CD4-positive, alpha-beta T cell (primary cell): ENCODE data around the gene F2R. TPM values are rescaled to one million over a fixed set of nuclear protein-coding genes. Genes with fewer than 3 reads are reported as not detected.

ENCODE experiments used
- ATAC-seq: fragments of 200-7000 bp; cut with Tn5 transposase; one replicate; pipeline ENCODE4 v1.10.0; 2022; ENCODE audit warnings: mild to moderate bottlenecking; ENCODE audit not compliant: poor library complexity
- CTCF ChIA-PET: fragments of 350-600 bp; sonication (Branson Sonifier 250); formaldehyde crosslinking; loops from one replicate; lab custom pipeline; 2021; ENCODE audit warnings: antibody characterized with exemption, inconsistent platforms; lab: Charles Lee
- POLR2A ChIA-PET: fragments of 350-600 bp; sonication (Branson Sonifier 250); formaldehyde crosslinking; loops from one replicate; lab custom pipeline; 2021; ENCODE audit warnings: antibody characterized with exemption, inconsistent platforms; lab: Charles Lee
- DNase-seq, 14 experiments: peaks; one replicate each; pipeline ENCODE4 v3.0.0-alpha.2; 2013 to 2020; ENCODE audit warnings: mixed read lengths in 2 of 14
- H3K27ac ChIP-seq, 2 donors: one replicate each; pipeline versions ENCODE4 v1.5.1 to v1.7.0; 2013; ENCODE audit warnings: low read length in 2 of 2, low read depth in 1 of 2, mild to moderate bottlenecking in 1 of 2
- H3K27me3 ChIP-seq, 2 experiments: 1 replicate in 1 of 2; 2 replicates in 1 of 2; pipeline versions ENCODE4 v1.6.1 to v1.7.0; 2013; ENCODE audit warnings: low read length in 2 of 2, control low read depth in 1 of 2, mild to moderate bottlenecking in 1 of 2, moderate library complexity in 1 of 2; ENCODE audit not compliant: insufficient read depth in 2 of 2, control insufficient read depth in 1 of 2
- H3K36me3 ChIP-seq: one replicate; pipeline ENCODE4 v1.6.1; 2013; ENCODE audit warnings: low read length, control low read depth; ENCODE audit not compliant: insufficient read depth
- H3K4me1 ChIP-seq: one replicate; pipeline ENCODE4 v1.6.1; 2013; ENCODE audit warnings: low read length, control low read depth; ENCODE audit not compliant: insufficient read depth
- H3K4me3 ChIP-seq: one replicate; pipeline ENCODE4 v1.5.1; 2013; ENCODE audit warnings: mild to moderate bottlenecking, low read length, moderate library complexity
- H3K9me3 ChIP-seq, 2 experiments: 1 replicate in 1 of 2; 2 replicates in 1 of 2; pipeline versions ENCODE4 v1.6.1 to v1.7.0; 2013; ENCODE audit warnings: low read length in 2 of 2, mild to moderate bottlenecking in 2 of 2, control low read depth in 1 of 2, moderate library complexity in 1 of 2; ENCODE audit not compliant: control insufficient read depth in 1 of 2, insufficient read depth in 1 of 2
- H3K27ac Mint-ChIP-seq: one replicate; pipeline ENCODE4 v1.8.0; 2020; ENCODE audit warnings: mixed read lengths
- H3K27me3 Mint-ChIP-seq: one replicate; pipeline ENCODE4 v1.8.0; 2021; ENCODE audit warnings: mixed read lengths
- H3K36me3 Mint-ChIP-seq: one replicate; pipeline ENCODE4 v1.8.0; 2021; ENCODE audit warnings: low read depth, mixed read lengths
- H3K4me1 Mint-ChIP-seq: one replicate; pipeline ENCODE4 v1.8.0; 2021; ENCODE audit warnings: low read depth, mixed read lengths
- H3K4me3 Mint-ChIP-seq: one replicate; pipeline ENCODE4 v1.8.0; 2020; ENCODE audit warnings: mild to moderate bottlenecking, mixed read lengths
- H3K9me3 Mint-ChIP-seq: one replicate; pipeline ENCODE4 v1.8.0; 2020; ENCODE audit warnings: mixed read lengths
- intact Hi-C, 2 experiments: fragments of 100-400 bp; cut with DNase I in 1 of 2; cut with micrococcal nuclease in 1 of 2; formaldehyde crosslinking; loops; one replicate each; pipeline versions ENCODE4 v1.15.1 to v1.9.0; 2023 to 2025; cut with DNase I, micrococcal nuclease
- total RNA-seq, 174 experiments: library from RNA in 2 of 174; stranded (reverse) in 2 of 174; gene quantifications; one replicate each; pipeline ENCODE4 v1.2.3 and lab custom pipeline; 2021 to 2026
- TF ChIP-seq, protein P1 (sequence below): fragments of 200-600 bp; IDR thresholded peaks from one replicate; pipeline ENCODE4 v1.8.0; 2022; ENCODE audit warnings: antibody characterized with exemption, mild to moderate bottlenecking

Gene F2R
- total RNA-seq, 2 experiments from 2014 or later: 1.9 to 2.7 TPM

DNA sequence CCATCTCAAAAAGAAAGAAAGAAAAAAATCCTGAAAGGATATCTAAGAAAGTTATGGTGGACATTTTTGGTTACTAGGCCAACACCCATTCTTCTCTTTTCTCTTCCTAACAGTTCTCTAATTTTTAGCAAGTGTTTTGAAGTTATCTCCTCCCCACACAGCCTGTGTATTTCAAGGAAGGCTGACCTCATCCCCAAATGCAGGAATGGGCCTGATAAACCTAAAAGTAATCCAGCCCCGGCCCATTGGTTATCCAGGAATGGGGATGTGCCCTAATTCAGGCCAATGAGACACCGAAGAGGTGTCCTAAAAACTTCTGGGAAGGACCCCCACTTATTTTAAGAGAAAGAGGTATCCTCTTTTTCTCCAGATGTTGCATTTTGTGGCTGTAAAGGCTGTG, 46.6 kb downstream of the F2R start:
- Mint-ChIP-seq H3K4me1 (no peaks in the 10 kb centered on the region), H3K9me3 (peaks cover 4% of the 10 kb centered on the region), H3K36me3 (no peaks in the 10 kb centered on the region), H3K4me3 (no peak overlapping the region), H3K27ac (no peak overlapping the region), H3K27me3 (no peaks in the 10 kb centered on the region)
- ChIA-PET POLR2A (interaction anchor here (0.8 kb wide), 1 partner anchor 12 kb away, joined by 3 read pairs; no protein-coding TSS in a partner anchor), CTCF (no interaction called here)
- H3K4me1 ChIP-seq: no peaks in the 10 kb centered on the region
- no peak overlapping the region for H3K27ac ChIP-seq
- no peak for ATAC-seq
- H3K4me3 ChIP-seq: no peak overlapping the region
- H3K36me3 ChIP-seq: no peaks in the 10 kb centered on the region
- intact Hi-C loops: no loop called here
- H3K27me3 ChIP-seq: no peaks in the 10 kb centered on the region
- no peak for DNase-seq
- TF ChIP-seq, protein P1, sequence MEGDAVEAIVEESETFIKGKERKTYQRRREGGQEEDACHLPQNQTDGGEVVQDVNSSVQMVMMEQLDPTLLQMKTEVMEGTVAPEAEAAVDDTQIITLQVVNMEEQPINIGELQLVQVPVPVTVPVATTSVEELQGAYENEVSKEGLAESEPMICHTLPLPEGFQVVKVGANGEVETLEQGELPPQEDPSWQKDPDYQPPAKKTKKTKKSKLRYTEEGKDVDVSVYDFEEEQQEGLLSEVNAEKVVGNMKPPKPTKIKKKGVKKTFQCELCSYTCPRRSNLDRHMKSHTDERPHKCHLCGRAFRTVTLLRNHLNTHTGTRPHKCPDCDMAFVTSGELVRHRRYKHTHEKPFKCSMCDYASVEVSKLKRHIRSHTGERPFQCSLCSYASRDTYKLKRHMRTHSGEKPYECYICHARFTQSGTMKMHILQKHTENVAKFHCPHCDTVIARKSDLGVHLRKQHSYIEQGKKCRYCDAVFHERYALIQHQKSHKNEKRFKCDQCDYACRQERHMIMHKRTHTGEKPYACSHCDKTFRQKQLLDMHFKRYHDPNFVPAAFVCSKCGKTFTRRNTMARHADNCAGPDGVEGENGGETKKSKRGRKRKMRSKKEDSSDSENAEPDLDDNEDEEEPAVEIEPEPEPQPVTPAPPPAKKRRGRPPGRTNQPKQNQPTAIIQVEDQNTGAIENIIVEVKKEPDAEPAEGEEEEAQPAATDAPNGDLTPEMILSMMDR: no peak
- peaks cover 0 to 6% of the 10 kb centered on the region in 2 experiments for H3K9me3 ChIP-seq

DNA sequence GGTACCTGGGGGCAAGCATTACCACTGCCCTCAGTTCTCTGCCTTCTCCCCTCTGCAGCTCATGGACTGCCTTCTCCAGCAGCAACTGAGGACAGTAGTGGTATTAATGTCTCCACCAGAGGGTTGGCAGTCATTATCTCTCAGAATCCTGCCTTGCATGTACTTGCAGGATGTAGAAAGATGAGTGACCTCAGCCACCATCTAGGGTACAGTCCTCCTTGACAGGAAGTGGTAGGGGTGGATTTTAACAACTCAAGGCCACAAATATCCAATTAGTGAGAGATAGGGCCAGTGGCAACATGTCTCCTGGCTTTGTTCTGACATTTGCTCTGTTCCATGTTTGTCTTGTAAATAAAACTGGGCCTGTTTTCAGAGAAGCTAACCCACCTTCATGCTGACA, 47.2 kb downstream of the F2R start:
- peaks cover 0 to 6% of the 10 kb centered on the region in 2 experiments for H3K9me3 ChIP-seq
- no peaks in the 10 kb centered on the region for H3K4me1 Mint-ChIP-seq
- TF ChIP-seq, protein P1: no peak
- H3K4me3 Mint-ChIP-seq: no peak overlapping the region
- no peaks in the 10 kb centered on the region for H3K27me3 ChIP-seq
- peak in 1 of 14 experiments; percentile 69 for DNase-seq
- H3K4me3 ChIP-seq: no peak overlapping the region
- no peaks in the 10 kb centered on the region for H3K36me3 ChIP-seq
- ChIA-PET POLR2A (interaction anchor here (0.8 kb wide), 1 partner anchor 12 kb away, joined by 3 read pairs; no protein-coding TSS in a partner anchor), CTCF (no interaction called here)
- H3K27ac ChIP-seq: no peak overlapping the region
- no peak overlapping the region for H3K27ac Mint-ChIP-seq
- peaks cover 4% of the 10 kb centered on the region for H3K9me3 Mint-ChIP-seq
- H3K4me1 ChIP-seq: no peaks in the 10 kb centered on the region
- no peaks in the 10 kb centered on the region for H3K27me3 Mint-ChIP-seq
- ATAC-seq: no peak
- no peaks in the 10 kb centered on the region for H3K36me3 Mint-ChIP-seq
- intact Hi-C loops: no loop called here

DNA sequence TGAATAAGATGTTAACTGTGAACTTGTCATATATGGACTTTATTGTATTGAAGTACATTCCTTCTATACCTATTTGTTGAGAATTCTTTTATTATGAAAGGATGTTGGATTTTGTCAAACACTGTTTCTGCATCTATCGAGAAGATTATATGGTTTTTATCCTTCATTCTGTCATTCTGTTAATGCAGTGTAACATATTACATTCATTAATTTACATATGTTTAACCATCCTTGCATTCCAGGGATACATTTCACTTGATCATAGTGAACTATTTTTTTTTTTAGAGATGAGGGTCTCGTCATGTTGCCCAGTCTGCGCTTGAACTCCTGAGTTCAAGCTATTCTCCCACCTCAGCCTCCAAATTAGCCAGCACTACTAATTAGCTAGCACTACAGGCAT, 48.4 kb downstream of the F2R start:
- H3K4me1 Mint-ChIP-seq: no peaks in the 10 kb centered on the region
- DNase-seq (no peak), ATAC-seq (no peak)
- TF ChIP-seq, protein P1: no peak
- peaks cover 4% of the 10 kb centered on the region for H3K9me3 Mint-ChIP-seq
- no peak overlapping the region for H3K4me3 Mint-ChIP-seq
- Histone ChIP-seq H3K27me3 (no peaks in the 10 kb centered on the region), H3K4me3 (no peak overlapping the region), H3K27ac (no peak overlapping the region), H3K36me3 (no peaks in the 10 kb centered on the region), H3K9me3 (peaks cover 0 to 6% of the 10 kb centered on the region in 2 experiments), H3K4me1 (no peaks in the 10 kb centered on the region)
- ChIA-PET POLR2A (no interaction called here), CTCF (no interaction called here)
- H3K36me3 Mint-ChIP-seq: no peaks in the 10 kb centered on the region
- intact Hi-C loops: no loop called here
- no peaks in the 10 kb centered on the region for H3K27me3 Mint-ChIP-seq
- H3K27ac Mint-ChIP-seq: no peak overlapping the region
